HCT116 (cell line): Measurements from ENCODE around the gene DNAJC5. TPM values are rescaled to one million over a fixed set of nuclear protein-coding genes. Genes with fewer than 3 reads are reported as not detected.

Source experiments
- ATAC-seq: fragments of 200-7000 bp; cut with Tn5 transposase; 2 replicates; pipeline ENCODE4 v1.9.1; 2020; ENCODE audit warnings: mild to moderate bottlenecking, moderate library complexity
- BruUV-seq: library from RNA; stranded (reverse); fragments of 400-500 nt; replicated peaks from 2 replicates; lab custom pipeline; 2021; lab: Mats Ljungman, UMichigan
- CTCF ChIA-PET: fragments of 300-600 bp; sonication (Branson Sonifier 250); formaldehyde crosslinking; loops from one replicate; lab custom pipeline; 2021; ENCODE audit warnings: antibody characterized with exemption; lab: Charles Lee
- POLR2A ChIA-PET: fragments of 300-600, 350-600 bp; sonication (Branson Sonifier 250); formaldehyde crosslinking; loops from one replicate; lab custom pipeline; 2021; ENCODE audit warnings: antibody characterized with exemption; lab: Charles Lee
- RAD21 ChIA-PET, 2 experiments: fragments of 300-600 bp; sonication (Branson Sonifier 250); formaldehyde crosslinking; loops; one replicate each; lab custom pipeline; 2023; ENCODE audit warnings: low total read pairs in 2 of 2; ENCODE audit not compliant: uncharacterized antibody in 2 of 2, unreplicated experiment in 2 of 2, low non-redundant PET in 1 of 2; lab: Charles Lee
- DNase-seq: peaks from one replicate; pipeline ENCODE4 v3.0.0-alpha.2; 2010; ENCODE audit warnings: low read depth, low spot score
- H2AFZ ChIP-seq: fragments of 200-600 bp; shearing (Covaris generic), sonication (generic); 2 replicates; pipeline ENCODE4 v1.6.1; 2017; ENCODE audit warnings: low read depth, mixed run types, mixed read lengths, antibody characterized with exemption, low read length; ENCODE audit not compliant: poor library complexity, severe bottlenecking
- H3K27ac ChIP-seq: 2 replicates; pipeline ENCODE4 v1.5.1; 2012; ENCODE audit warnings: low read depth, low read length
- H3K27me3 ChIP-seq: fragments of 200-600 bp; sonication (generic); 2 replicates; pipeline ENCODE4 v1.6.1; 2016; ENCODE audit warnings: mixed run types, low read length, mixed read lengths; ENCODE audit not compliant: insufficient read depth
- H3K36me3 ChIP-seq, 2 experiments: fragments of 200-500 bp in 1 of 2; fragments of 200-600 bp in 1 of 2; sonication (Bioruptor generic) in 1 of 2; sonication (generic) in 1 of 2; 2 replicates each; pipeline versions ENCODE4 v1.5.1 to v1.6.1; 2014 to 2016; ENCODE audit warnings: low read length in 2 of 2, inconsistent platforms in 1 of 2, mixed read lengths in 1 of 2, mixed run types in 1 of 2; ENCODE audit not compliant: insufficient read depth in 2 of 2, control insufficient read depth in 1 of 2
- H3K4me1 ChIP-seq, 2 experiments: fragments of 200-600 bp in 1 of 2; sonication (generic) in 1 of 2; 2 replicates each; pipeline versions ENCODE4 v1.5.1 to v1.6.1; 2012 to 2017; ENCODE audit warnings: low read length in 2 of 2, inconsistent platforms in 1 of 2, mild to moderate bottlenecking in 1 of 2, mixed read lengths in 1 of 2, mixed run types in 1 of 2, moderate library complexity in 1 of 2; ENCODE audit not compliant: insufficient read depth in 2 of 2, control insufficient read depth in 1 of 2
- H3K4me2 ChIP-seq: fragments of 200-600 bp; sonication (generic); 2 replicates; pipeline ENCODE4 v1.6.1; 2017; ENCODE audit warnings: mixed run types, low read length, mixed read lengths
- H3K4me3 ChIP-seq, 2 experiments: fragments of 200-600 bp in 1 of 2; sonication (generic) in 1 of 2; replicated peaks in 1 of 2; 2 replicates each; pipeline ENCODE4 v1.5.1; 2011 to 2016; ENCODE audit warnings: low read length in 2 of 2, control low read depth in 1 of 2, low read depth in 1 of 2, mild to moderate bottlenecking in 1 of 2, mixed read lengths in 1 of 2, mixed run types in 1 of 2
- H3K79me2 ChIP-seq: fragments of 200-600 bp; sonication (generic); 2 replicates; pipeline ENCODE4 v1.6.1; 2017; ENCODE audit warnings: mild to moderate bottlenecking, mixed run types, low read length, moderate library complexity, mixed read lengths; ENCODE audit not compliant: insufficient read depth
- H3K9ac ChIP-seq: fragments of 200-600 bp; sonication (generic); 2 replicates; pipeline ENCODE4 v1.6.1; 2016; ENCODE audit warnings: low read length, mixed read lengths
- H3K9me2 ChIP-seq: fragments of 200-600 bp; sonication (generic), shearing (Covaris generic); 2 replicates; pipeline ENCODE4 v1.6.1; 2017; ENCODE audit warnings: mixed run types, mild to moderate bottlenecking, moderate library complexity; ENCODE audit not compliant: insufficient read depth
- H3K9me3 ChIP-seq, 2 experiments: fragments of 200-500 bp in 1 of 2; fragments of 200-600 bp in 1 of 2; sonication (Bioruptor generic) in 1 of 2; sonication (generic) in 1 of 2; 2 replicates each; pipeline ENCODE4 v1.6.1; 2014 to 2017; ENCODE audit warnings: low read length in 2 of 2, mixed read lengths in 2 of 2, inconsistent platforms in 1 of 2, low read depth in 1 of 2, mild to moderate bottlenecking in 1 of 2, mixed run types in 1 of 2, moderate library complexity in 1 of 2; ENCODE audit not compliant: control insufficient read depth in 1 of 2, insufficient read depth in 1 of 2
- H4K20me1 ChIP-seq: fragments of 200-600 bp; sonication (generic), shearing (Covaris generic); 2 replicates; pipeline ENCODE4 v1.6.1; 2017; ENCODE audit warnings: mixed run types, mild to moderate bottlenecking, moderate library complexity; ENCODE audit not compliant: insufficient read depth
- CEBPB ChIP-seq: IDR thresholded peaks from 2 replicates; pipeline ENCODE4 v1.6.1; 2012; ENCODE audit warnings: low read depth
- ELF1 ChIP-seq: IDR thresholded peaks from 2 replicates; pipeline ENCODE4 v1.6.1; 2012; ENCODE audit warnings: low read depth, borderline replicate concordance
- EZH2phosphoT487 ChIP-seq: fragments of 200-600 bp; IDR thresholded peaks from 2 replicates; pipeline ENCODE4 v1.6.1; 2018; ENCODE audit warnings: antibody characterized with exemption, borderline replicate concordance
- JUND ChIP-seq: IDR thresholded peaks from 2 replicates; pipeline ENCODE4 v1.6.1; 2012
- POLR2A ChIP-seq: IDR thresholded peaks from 2 replicates; pipeline ENCODE4 v1.7.0; 2011; ENCODE audit warnings: borderline replicate concordance; ENCODE audit not compliant: insufficient read depth, insufficient read length; ENCODE audit errors: extremely low read depth
- POLR2AphosphoS5 ChIP-seq: IDR thresholded peaks from 2 replicates; pipeline ENCODE4 v1.6.1; 2011; ENCODE audit warnings: mild to moderate bottlenecking, low read depth, low read length, moderate library complexity
- RAD21 ChIP-seq: IDR thresholded peaks from 2 replicates; pipeline ENCODE4 v1.6.1; 2012; ENCODE audit warnings: low read depth, mild to moderate bottlenecking
- SP1 ChIP-seq: IDR thresholded peaks from 2 replicates; pipeline ENCODE4 v1.6.1; 2012; ENCODE audit warnings: low read depth
- TCF7L2 ChIP-seq: IDR thresholded peaks from 2 replicates; pipeline ENCODE4 v1.7.0; 2011; ENCODE audit warnings: borderline replicate concordance, inconsistent platforms; ENCODE audit not compliant: insufficient read depth, insufficient read length; ENCODE audit errors: extremely low read depth
- ZFX ChIP-seq: fragments of 450-650 bp; IDR thresholded peaks from 2 replicates; pipeline ENCODE4 v1.6.1; 2017
- ZNF274 ChIP-seq: fragments of 200-500 bp; sonication (Bioruptor generic); IDR thresholded peaks from 2 replicates; pipeline ENCODE4 v1.6.1; 2014; ENCODE audit warnings: mild to moderate bottlenecking, low read depth, low read length, inconsistent platforms
- intact Hi-C: fragments of 100-400 bp; cut with micrococcal nuclease; formaldehyde crosslinking; loops from 2 replicates; pipeline ENCODE4 v1.10.0; 2022
- total RNA-seq: library from RNA; stranded (reverse); gene quantifications from one replicate; pipeline ENCODE4 v1.2.1, GENCODE V29; 2021; ENCODE audit not compliant: unreplicated experiment
- TF ChIP-seq, protein P1 (sequence below), 3 experiments: fragments of 200-600 bp in 1 of 3; sonication (generic) in 1 of 3; IDR thresholded peaks in 2 of 3; conservative IDR thresholded peaks in 1 of 3; 2 replicates each; pipeline ENCODE4 v1.5.1; 2012 to 2017; ENCODE audit warnings: low read depth in 2 of 3, low read length in 2 of 3, antibody characterized with exemption in 1 of 3, borderline replicate concordance in 1 of 3, control low read depth in 1 of 3, mild to moderate bottlenecking in 1 of 3, mixed read lengths in 1 of 3, mixed run types in 1 of 3, moderate library complexity in 1 of 3; ENCODE audit not compliant: insufficient read depth in 1 of 3
- TF ChIP-seq, protein P2 (sequence below): IDR thresholded peaks from 2 replicates; pipeline ENCODE4 v1.6.1; 2012; ENCODE audit warnings: low read depth

Gene DNAJC5
- total RNA-seq, 1 experiment from 2014 or later: 38.3 TPM

DNA sequence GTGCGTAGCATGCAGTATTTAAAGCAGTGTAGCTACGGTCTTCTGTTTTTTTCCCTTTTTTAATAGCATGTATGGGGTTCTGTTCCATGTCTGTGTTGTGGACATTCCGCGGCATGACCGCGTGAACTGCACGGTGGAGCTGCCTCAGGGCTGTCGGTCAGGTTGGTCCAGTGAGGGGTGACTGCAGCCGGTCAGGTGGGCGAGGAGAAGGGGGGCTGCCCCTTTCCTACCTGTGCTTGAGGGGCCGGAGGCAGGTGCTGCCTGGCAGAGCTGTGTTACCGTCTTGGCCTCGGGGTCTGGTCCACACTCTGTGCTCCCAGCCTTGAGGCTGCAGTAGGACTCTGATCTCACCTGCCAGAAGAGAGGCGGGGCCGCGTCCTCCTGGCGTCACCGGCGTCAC is 36.8 kb downstream of the DNAJC5 start:
- H3K27ac ChIP-seq: no peak overlapping the region
- no TSS peak for BruUV-seq
- no peak for ATAC-seq
- H3K4me2 ChIP-seq: no peak overlapping the region
- H3K9me3 ChIP-seq: no peaks in the 10 kb centered on the region
- intact Hi-C loops: no loop called here
- H2AFZ ChIP-seq: no peak overlapping the region
- no peak overlapping the region for H3K4me3 ChIP-seq
- no peak overlapping the region for H3K9ac ChIP-seq
- ChIA-PET RAD21 (no interaction called here), CTCF (no interaction called here)
- peaks cover 31 to 34% of the 10 kb centered on the region in 2 experiments for H3K36me3 ChIP-seq
- H3K9me2 ChIP-seq: no peaks in the 10 kb centered on the region
- TF ChIP-seq ELF1 (no peak), RAD21 (no peak), ZFX (no peak), ZNF274 (no peak), CEBPB (no peak), EZH2phosphoT487 (no peak), TCF7L2 (no peak), POLR2A (no peak), POLR2AphosphoS5 (no peak), JUND (no peak), SP1 (no peak)
- TF ChIP-seq, protein P1, sequence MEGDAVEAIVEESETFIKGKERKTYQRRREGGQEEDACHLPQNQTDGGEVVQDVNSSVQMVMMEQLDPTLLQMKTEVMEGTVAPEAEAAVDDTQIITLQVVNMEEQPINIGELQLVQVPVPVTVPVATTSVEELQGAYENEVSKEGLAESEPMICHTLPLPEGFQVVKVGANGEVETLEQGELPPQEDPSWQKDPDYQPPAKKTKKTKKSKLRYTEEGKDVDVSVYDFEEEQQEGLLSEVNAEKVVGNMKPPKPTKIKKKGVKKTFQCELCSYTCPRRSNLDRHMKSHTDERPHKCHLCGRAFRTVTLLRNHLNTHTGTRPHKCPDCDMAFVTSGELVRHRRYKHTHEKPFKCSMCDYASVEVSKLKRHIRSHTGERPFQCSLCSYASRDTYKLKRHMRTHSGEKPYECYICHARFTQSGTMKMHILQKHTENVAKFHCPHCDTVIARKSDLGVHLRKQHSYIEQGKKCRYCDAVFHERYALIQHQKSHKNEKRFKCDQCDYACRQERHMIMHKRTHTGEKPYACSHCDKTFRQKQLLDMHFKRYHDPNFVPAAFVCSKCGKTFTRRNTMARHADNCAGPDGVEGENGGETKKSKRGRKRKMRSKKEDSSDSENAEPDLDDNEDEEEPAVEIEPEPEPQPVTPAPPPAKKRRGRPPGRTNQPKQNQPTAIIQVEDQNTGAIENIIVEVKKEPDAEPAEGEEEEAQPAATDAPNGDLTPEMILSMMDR (IDR thresholded peaks at IDR 0.05 in 2 of 3, conservative IDR thresholded peaks at IDR 0.05 in 1 of 3; ENCODE audit: borderline replicate concordance in 1 of 3, insufficient read depth in 1 of 3, low read depth in 2 of 3, low read length in 2 of 3): no peak
- TF ChIP-seq, protein P2, sequence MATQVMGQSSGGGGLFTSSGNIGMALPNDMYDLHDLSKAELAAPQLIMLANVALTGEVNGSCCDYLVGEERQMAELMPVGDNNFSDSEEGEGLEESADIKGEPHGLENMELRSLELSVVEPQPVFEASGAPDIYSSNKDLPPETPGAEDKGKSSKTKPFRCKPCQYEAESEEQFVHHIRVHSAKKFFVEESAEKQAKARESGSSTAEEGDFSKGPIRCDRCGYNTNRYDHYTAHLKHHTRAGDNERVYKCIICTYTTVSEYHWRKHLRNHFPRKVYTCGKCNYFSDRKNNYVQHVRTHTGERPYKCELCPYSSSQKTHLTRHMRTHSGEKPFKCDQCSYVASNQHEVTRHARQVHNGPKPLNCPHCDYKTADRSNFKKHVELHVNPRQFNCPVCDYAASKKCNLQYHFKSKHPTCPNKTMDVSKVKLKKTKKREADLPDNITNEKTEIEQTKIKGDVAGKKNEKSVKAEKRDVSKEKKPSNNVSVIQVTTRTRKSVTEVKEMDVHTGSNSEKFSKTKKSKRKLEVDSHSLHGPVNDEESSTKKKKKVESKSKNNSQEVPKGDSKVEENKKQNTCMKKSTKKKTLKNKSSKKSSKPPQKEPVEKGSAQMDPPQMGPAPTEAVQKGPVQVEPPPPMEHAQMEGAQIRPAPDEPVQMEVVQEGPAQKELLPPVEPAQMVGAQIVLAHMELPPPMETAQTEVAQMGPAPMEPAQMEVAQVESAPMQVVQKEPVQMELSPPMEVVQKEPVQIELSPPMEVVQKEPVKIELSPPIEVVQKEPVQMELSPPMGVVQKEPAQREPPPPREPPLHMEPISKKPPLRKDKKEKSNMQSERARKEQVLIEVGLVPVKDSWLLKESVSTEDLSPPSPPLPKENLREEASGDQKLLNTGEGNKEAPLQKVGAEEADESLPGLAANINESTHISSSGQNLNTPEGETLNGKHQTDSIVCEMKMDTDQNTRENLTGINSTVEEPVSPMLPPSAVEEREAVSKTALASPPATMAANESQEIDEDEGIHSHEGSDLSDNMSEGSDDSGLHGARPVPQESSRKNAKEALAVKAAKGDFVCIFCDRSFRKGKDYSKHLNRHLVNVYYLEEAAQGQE: no peak
- TF ChIP-seq, all 23 proteins: peak for 0
- DNase-seq: no peak
- H4K20me1 ChIP-seq: no peaks in the 10 kb centered on the region
- POLR2A ChIA-PET: no interaction called here
- H3K79me2 ChIP-seq: peaks cover 22% of the 10 kb centered on the region
- H3K4me1 ChIP-seq: no peaks in the 10 kb centered on the region
- no peaks in the 10 kb centered on the region for H3K27me3 ChIP-seq
